HG02678 (cell line): ENCODE measurements around the gene SV2C.

Experiments used
- ATAC-seq: cut with Tn5 transposase; IDR thresholded peaks from one replicate; pipeline ENCODE4 v1.9.1; 2021; ENCODE audit warnings: mild to moderate bottlenecking, moderate library complexity; ENCODE audit not compliant: unreplicated experiment

SV2C gene

DNA sequence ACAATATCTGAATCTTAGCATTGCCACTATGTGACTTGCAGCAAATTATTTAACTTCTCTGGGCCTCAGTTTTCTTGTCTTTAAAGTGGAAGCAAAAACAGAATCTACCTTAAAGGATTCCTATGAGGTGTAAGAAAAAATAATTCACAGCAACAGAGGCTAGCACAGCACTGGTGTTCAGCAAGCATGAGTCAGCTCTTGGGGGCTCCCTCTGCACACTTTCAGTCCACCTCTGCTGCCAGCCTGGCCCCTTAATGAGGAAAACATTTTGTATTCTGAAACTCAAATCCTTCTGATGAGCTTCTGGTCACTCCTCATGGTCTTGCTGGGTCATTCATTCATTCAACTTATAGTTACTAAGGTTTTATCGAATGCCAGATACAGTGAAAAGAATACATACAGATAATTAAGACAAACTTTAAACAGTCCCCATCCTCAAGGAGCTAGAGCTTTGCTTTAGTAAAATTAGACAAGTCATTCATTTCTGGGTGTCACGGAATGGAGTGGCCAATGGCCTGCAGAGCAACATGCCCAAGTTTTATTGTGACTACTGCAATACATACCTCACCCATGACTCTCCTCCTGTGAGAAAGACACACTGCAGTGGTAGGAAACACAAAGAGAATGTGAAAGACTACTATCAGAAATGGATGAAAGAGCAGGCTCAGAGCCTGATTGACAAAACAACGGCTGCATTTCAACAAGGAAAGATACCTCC lies 293.1 kb downstream of the SV2C start:
- ATAC-seq, result no peak

DNA sequence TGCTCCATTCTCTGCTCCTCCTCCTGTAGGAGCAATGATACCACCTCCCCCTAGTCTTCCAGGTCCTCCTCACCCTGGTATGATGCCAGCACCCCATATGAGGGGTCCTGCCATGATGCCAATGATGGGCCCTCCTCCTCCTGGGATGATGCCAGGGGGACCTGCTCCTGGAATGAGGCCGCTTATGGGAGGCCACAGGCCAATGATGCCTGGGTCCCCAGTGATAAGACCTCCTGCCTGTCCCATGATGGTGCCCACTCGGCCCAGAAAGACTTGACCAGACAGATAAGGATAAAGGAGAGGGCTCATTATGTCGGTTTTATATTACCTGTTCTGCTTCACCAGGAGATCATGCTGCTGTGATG lies 293.7 kb downstream of the SV2C start:
- ATAC-seq, result no peak

- ATAC-seq, result no peak
Observed at GRCh38 chr5:76378355-76378754, 295.2 kb downstream of the SV2C start.

- no peak for ATAC-seq
Observed at GRCh38 chr5:76379316-76379715, 296.1 kb downstream of the SV2C start.

DNA sequence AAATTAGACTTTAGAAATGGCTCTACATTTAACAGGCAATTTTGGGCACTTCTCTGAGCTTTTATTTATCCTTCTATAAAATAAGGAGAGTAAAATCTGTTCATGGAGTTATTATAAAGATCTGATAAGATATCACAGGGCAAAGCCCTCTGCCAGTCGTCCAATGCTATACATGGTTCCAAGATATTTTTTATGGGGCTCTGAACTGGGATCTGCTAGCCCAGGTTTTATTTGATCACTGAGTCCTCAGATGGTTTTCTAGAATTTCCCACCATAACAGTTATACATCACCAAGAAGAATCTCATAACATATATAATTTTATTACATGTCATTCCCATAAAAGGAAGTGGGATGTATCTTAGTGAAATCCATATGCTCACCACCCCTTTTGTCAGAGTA lies 296.7 kb downstream of the SV2C start:
- no peak for ATAC-seq

DNA sequence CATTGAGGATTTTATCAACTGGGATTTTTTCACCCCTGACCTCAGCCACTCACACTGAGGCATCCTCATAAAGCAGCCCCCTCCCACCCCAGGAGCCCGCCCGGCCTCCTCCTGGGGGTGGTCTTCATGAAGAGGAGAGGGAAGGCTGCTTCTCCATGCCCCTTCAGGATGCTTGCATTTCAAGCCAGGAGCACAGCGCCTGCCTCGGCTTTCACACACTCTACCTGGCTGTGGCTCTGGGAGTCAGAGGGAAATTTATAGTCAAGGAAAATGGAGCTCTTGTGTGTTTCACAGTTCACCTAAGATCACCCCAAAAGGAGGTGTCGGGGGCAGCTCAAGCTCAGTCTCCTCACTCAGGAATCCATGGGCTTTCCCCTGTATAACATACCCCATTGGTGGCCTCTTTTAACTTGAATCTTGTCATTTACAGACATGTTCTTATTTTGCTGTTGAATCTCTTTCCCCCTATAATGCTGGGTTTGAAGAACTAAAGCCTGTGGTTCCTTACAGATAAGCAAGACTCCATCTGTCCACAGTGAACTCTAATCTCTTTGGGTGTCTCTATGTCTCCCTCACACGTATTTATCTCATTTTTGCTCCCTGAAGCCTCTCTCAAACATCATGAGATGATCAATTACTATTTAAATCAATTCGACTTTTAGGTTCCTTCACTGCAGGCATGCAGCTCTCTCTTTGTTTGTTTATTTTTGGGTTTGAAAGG lies 297.3 kb downstream of the SV2C start:
- no peak for ATAC-seq

DNA sequence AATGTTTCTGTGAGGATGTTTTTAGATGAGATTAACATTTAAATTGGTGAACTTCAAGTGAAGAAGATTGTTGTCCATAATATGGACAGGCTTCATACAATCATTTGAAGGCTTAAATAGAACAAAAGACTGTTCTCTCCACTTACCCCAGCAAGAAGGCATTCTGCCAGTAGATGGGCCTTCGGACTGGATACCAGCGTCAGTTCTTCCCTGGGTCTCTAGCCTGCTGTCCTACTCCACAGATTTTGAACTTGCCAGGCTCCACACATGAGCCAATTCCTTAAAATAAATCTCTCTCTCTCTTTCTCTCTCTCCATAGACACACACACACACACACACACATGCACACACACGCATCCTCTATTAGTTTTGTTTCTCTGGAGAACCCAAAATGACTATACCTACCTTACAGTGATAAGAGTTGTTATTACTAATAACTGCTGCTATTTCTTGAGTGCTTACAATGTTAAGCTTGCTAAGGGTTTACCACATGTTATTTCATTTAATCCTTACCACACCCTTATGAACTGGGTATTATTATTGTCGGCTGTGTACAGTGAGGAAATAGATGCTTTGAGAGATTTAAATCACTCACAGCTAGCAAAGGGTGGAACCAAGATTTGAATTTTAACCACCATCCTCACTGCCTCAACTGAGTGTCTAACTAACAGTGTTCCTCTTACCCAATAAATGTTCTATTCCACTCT lies 300.1 kb downstream of the SV2C start:
- ATAC-seq, result no peak

GRCh38 chr5:76384189-76384588 lies 301.0 kb downstream of the SV2C start:
- no peak for ATAC-seq

DNA sequence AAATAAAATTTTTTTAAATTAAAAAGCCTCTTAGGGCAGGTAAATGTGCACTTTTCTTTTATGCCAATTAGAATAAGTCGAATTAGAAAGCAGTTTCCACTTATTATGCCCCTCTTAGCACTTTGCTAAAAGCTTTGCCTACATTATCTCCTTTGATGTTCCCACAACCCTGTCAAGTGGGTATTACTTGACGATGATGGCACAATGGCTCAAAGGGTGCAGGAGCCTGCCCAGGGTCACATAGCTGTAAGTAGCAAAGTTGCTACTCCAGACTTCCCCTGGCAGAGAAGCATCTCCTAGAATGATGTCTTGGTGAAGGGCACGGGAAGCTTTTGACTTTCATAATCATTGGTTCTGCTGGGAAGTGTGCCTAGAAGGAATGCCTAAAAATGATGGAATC lies 301.5 kb downstream of the SV2C start:
- ATAC-seq, result no peak

DNA sequence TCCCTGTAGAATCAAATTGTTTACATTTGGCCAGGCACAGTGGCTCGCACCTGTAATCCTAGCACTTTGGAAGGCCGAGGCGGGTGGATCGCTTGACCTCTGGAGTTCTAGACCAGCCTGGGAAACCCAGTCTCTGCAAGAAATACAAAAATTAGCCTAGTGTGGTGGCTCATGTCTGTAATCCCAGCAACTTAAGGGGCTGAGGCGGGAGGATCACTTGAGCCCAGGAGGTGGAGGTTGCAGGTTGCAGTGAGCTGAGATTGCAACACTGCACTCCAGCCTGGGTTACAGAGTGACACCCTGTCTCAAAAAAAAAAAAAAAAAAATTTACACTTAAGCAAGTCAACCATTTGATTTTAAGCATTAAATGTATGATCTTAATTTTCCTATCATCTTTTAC lies 302.4 kb downstream of the SV2C start:
- no peak for ATAC-seq

- ATAC-seq, result no peak
Observed at GRCh38 chr5:76386360-76386759, 303.2 kb downstream of the SV2C start.

GRCh38 chr5:76388236-76388635 lies 305.1 kb downstream of the SV2C start:
- no peak for ATAC-seq

DNA sequence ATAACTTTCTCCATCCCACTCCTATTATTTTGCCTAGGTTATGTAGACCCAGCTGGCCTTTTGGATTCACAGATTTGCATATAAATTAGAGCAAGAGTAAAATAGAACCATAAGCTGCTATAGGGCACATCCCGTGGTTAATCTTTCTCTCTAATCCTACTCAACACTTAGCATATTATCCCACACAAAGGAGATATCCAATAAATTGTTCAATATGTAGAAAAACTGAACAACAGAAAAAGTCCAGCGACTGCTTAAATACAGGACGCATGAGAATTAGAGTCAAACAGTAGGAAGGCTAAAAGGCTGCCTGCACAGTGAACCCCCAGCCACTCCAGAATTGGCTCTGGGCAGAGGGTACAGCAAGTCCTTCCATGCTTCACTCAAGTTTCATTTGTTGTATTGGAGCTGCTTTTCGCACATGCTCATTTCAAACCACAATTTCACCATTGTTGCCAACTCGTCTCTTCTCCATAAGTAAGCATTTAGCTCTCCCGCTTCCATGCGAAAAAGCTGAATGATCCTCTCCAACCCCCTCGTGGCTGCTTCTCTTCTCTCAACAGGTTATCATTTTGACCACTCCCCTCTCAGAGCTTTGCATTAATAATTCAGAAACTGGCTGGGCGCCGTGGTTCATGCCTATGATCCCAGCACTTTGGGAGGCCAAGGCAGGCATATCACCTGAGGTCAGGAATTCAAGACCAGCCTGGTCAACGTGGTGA lies 305.8 kb downstream of the SV2C start:
- no peak for ATAC-seq

DNA sequence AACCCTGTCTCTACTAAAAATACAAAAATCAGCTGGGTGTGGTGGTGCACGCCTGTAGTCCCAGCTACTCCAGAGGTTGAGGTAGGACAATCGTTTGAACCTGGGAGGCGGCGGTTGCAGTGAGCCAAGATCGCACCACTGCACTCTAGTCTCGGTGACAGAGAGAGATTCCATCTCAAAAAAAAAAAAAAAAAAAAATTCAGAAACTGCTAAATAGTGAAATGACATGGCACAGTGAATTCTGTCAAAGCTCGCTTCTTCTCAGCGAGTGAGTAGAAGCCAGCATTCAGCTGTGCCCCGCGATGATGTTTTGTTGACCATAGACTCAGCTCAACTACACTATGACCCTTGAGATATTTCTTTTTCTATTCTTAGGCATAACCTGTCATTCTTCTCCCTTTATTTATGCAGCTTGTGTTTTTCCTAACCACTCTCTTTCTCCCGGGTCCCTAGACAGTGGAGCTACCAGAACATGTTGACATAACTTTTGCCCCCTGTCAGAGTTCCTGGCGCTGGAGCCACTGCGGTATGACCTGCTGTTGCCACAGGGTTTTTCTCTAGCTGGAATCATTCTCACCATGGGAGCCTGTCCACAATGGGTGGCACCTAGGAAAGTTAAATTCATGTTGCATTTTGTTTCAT lies 306.5 kb downstream of the SV2C start:
- no peak for ATAC-seq

- no peak for ATAC-seq
Observed at GRCh38 chr5:76391014-76391413, 307.8 kb downstream of the SV2C start.

DNA sequence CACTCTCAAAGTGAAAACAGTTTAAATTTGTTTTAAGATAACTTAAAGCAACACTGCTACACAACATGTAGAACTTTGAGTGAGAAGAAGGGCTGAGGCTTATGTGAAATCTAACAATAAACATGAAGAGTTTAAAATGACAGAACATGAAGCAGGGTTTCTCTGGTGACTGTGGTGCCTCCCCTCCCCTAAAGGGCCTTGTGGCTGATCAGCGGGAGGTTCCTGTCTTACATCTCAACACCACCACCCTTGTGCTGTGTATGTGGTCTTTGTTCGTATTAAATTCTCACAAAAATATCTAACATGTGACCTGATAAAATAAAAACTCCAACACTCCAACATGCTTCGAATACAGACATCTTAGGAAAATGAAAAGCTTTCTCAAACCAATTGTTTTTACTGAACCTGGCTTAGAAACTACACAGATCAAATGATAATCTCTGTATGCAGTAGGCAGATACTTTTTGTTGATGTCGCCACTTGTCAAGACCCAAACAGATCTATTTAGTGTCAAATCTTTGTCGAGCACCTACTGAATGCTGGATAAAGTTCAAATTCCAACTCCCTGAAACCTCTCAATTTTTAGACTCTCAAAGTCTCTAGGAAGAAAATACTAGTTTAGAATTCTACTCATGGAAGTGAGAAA lies 310.0 kb downstream of the SV2C start:
- ATAC-seq, result no peak

- no peak for ATAC-seq
Observed at GRCh38 chr5:76397200-76397599, 314.0 kb downstream of the SV2C start.

GRCh38 chr5:76399268-76399667 lies 316.1 kb downstream of the SV2C start:
- no peak for ATAC-seq

DNA sequence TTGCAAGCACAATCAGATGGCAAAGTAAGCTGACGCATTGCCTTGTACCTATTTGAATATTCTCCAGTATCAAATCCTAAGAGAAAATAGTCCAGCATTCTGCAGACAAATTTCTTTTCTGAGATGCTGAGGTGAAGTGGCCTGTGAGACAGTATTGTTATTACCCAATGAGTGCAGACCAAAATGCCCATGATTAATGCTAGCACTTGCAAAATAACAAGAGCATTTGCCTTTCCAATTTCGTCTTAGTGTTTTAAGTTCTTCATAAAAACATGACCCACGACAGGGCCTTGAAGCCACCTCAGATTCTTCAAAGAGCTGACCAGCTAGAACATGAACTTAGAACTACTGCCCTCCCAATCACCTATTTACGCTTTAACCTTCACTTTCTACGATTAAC lies 317.3 kb downstream of the SV2C start:
- ATAC-seq, result no peak

DNA sequence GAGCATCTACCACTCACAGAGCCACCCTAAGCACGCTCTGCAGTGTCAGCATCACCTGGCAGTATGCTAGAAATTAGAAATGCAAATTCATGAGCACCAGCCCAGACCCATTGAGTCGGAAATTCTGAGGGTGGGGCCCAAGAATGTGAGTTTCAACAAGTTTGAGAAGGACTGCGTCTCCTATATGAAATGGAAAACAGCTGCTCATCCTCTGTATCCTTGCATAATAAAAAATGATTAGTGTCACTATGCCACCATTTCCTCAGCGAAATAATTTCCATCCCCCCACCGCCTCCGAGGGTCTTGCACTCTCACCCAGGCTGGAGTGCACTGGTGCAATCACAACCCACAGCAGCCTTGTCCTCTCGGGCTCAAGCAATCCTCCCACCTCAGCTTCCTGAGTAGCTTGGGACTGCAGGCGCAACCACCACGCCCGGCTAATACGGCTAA lies 318.6 kb downstream of the SV2C start:
- ATAC-seq, result peak; percentile 30
